Mesothelial cell of epicardium (in vitro differentiated cells): ENCODE measurements around the gene EBP. TPM values are rescaled to one million over a fixed set of nuclear protein-coding genes. Genes with fewer than 3 reads are reported as not detected.

Source experiments
- DNase-seq, 2 experiments: peaks; one replicate each; pipeline ENCODE4 v3.0.0; 2021; ENCODE audit warnings: low spot score in 2 of 2; ENCODE audit not compliant: unreplicated experiment in 2 of 2
- H3K27ac Mint-ChIP-seq: 2 replicates; pipeline ENCODE4 v1.8.0; 2021; ENCODE audit warnings: mixed read lengths
- H3K27me3 Mint-ChIP-seq: 2 replicates; pipeline ENCODE4 v1.8.0; 2021; ENCODE audit warnings: low read depth, mixed read lengths
- H3K36me3 Mint-ChIP-seq: 2 replicates; pipeline ENCODE4 v1.8.0; 2021; ENCODE audit warnings: mixed read lengths
- H3K4me1 Mint-ChIP-seq: 2 replicates; pipeline ENCODE4 v1.8.0; 2021; ENCODE audit warnings: mixed read lengths
- H3K4me3 Mint-ChIP-seq: 2 replicates; pipeline ENCODE4 v1.8.0; 2021; ENCODE audit warnings: mild to moderate bottlenecking, moderate library complexity, mixed read lengths
- H3K9me3 Mint-ChIP-seq: 2 replicates; pipeline ENCODE4 v1.8.0; 2021; ENCODE audit warnings: mixed read lengths
- total RNA-seq: library from RNA; stranded (reverse); gene quantifications from 3 replicates; pipeline ENCODE4 v1.2.1, GENCODE V29; 2021
- TF ChIP-seq, protein P1 (sequence below): fragments of 200-600 bp; sonication (generic); IDR thresholded peaks from one replicate; pipeline ENCODE4 v1.5.0; 2021; ENCODE audit warnings: antibody characterized with exemption; ENCODE audit not compliant: unreplicated experiment

Gene EBP
- total RNA-seq, 1 donor from 2014 or later, result 48.9 TPM

DNA sequence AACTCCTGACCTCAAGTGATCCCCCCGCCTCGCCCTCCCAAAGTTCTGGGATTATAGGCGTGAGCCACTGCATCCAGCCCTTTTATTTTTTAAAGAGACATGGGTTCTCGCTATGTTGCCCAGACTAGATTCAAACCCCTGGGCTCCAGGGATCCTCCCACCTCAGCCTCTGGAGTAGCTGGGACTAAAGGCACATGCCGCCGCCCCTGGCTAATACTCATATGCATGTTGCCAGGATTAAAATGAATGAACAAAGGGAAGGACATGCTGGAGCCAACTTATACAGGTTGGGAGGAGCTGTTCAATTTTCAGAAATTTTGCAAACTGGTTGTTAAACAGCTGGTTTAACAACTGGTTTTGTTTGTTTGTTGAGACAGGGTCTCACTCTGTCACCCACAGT is 47.0 kb upstream of the EBP start:
- TF ChIP-seq, protein P1, sequence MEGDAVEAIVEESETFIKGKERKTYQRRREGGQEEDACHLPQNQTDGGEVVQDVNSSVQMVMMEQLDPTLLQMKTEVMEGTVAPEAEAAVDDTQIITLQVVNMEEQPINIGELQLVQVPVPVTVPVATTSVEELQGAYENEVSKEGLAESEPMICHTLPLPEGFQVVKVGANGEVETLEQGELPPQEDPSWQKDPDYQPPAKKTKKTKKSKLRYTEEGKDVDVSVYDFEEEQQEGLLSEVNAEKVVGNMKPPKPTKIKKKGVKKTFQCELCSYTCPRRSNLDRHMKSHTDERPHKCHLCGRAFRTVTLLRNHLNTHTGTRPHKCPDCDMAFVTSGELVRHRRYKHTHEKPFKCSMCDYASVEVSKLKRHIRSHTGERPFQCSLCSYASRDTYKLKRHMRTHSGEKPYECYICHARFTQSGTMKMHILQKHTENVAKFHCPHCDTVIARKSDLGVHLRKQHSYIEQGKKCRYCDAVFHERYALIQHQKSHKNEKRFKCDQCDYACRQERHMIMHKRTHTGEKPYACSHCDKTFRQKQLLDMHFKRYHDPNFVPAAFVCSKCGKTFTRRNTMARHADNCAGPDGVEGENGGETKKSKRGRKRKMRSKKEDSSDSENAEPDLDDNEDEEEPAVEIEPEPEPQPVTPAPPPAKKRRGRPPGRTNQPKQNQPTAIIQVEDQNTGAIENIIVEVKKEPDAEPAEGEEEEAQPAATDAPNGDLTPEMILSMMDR, result no peak
- Mint-ChIP-seq H3K4me3 (no peak overlapping the region), H3K27me3 (no peaks in the 10 kb centered on the region), H3K36me3 (peaks cover 5% of the 10 kb centered on the region), H3K4me1 (peaks cover 27% of the 10 kb centered on the region), H3K27ac (no peak overlapping the region), H3K9me3 (peaks cover 14% of the 10 kb centered on the region)
- no peak for DNase-seq

DNA sequence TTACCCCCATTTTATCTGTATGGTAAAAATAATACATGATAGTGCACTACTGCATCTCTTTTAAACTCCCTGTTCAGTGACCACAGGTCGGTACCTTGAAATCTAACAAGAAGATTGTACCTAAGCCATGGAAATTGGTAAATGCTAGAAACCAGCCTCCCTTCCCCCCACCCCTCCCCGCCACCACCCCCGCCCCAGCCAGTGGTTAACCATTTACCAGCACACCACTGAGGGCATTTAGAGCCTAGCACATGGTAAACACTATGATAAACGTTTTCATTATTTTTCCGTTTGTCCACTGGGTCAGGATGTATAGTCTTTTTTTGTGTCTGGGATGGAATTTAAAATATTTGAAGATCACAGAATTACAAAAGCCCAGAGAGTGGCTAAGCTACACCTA is 46.3 kb upstream of the EBP start:
- peaks cover 14% of the 10 kb centered on the region for H3K9me3 Mint-ChIP-seq
- peaks cover 23% of the 10 kb centered on the region for H3K4me1 Mint-ChIP-seq
- peak overlapping the region; percentile 88 for H3K4me3 Mint-ChIP-seq

DNA sequence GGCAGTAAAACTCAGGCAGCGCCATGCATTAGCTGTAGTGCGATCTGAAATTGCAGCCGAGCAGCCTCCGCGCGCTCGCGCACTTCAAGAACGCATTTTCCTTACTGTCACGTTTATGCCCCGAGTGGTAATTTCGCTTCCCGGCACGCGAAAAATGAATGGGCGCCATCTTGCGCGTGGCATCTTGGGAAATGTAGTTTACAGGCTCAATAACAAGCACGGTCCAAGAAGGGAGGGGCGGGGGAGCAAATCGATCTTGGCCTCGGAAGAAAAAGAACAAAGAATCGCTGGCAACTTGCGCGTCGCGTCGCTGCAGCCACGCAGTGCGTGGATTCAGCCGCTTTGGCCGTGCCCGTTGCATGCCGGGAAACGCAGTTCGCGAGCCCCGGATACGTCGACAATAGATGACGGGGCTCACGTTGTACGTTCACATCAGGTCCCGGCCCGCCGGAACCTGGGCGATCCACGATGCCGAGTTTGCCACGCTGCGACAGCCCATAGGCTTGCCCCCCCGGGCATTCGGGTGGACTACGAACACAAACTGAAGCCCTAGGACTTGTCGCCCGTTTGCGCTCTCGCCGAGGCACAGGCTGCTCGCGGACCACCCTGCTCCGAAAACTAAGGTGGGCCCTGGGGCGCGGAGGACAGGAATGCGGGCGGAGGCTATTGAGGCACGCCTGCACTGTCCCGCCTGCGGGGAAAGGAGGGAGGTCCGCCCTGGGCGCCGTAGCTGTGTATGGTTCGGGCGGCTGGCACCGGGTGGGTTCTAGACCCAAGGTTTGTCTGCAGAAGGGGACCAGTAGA is 45.6 kb upstream of the EBP start, which contains the start of gene FTSJ1:
TSS of gene FTSJ1 (plus strand) at position 426 of the 804 bp plus-strand sequence. CDS start 1,849 bp downstream, outside the sequence.
- H3K9me3 Mint-ChIP-seq, result peaks cover 18% of the 10 kb centered on the region
- peak within 1 kb of the TSS; percentile 88 for H3K4me3 Mint-ChIP-seq
- H3K36me3 Mint-ChIP-seq, result peaks cover 9% of the 10 kb centered on the region

More for the DNA sequence above, 46.3 kb upstream of the EBP start:
- Mint-ChIP-seq H3K27ac (peak overlapping the region; percentile 80), H3K36me3 (peaks cover 5% of the 10 kb centered on the region), H3K27me3 (no peaks in the 10 kb centered on the region)
- no peak for DNase-seq
- TF ChIP-seq, protein P1, result no peak

DNA sequence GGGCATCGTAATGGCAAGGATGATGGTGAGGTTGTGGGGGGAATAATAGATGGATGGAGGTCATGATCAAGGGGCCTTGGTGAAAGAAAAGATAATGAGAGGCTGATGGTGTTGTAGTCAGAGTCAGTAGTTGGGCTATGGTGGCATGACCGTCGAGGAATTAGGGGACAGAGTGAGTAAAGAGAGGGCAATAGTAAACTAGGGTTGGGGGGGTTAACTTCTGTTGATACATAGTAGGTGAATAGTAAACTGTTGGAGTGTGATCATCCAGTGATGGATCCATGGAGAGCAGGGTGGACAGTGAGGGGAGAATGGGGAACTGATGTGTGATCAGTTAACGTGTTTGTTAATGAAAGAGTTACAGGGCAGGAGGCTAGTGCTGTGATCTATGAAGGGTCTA is 44.7 kb upstream of the EBP start:
- TF ChIP-seq, protein P1, result no peak
- no peak for DNase-seq
- Mint-ChIP-seq H3K27me3 (no peaks in the 10 kb centered on the region), H3K9me3 (peaks cover 16% of the 10 kb centered on the region), H3K4me1 (peaks cover 19% of the 10 kb centered on the region), H3K27ac (peak overlapping the region; percentile 10), H3K4me3 (peak overlapping the region; percentile 88), H3K36me3 (peaks cover 11% of the 10 kb centered on the region)

More for the DNA sequence above, 45.6 kb upstream of the EBP start, which contains the start of gene FTSJ1:
- TF ChIP-seq, protein P1, result no peak
- peak within 1 kb of the TSS; percentile 80 for H3K27ac Mint-ChIP-seq
- H3K4me1 Mint-ChIP-seq, result peaks cover 23% of the 10 kb centered on the region
- DNase-seq, result peak; percentile 48 to 73
- no peaks in the 10 kb centered on the region for H3K27me3 Mint-ChIP-seq

DNA sequence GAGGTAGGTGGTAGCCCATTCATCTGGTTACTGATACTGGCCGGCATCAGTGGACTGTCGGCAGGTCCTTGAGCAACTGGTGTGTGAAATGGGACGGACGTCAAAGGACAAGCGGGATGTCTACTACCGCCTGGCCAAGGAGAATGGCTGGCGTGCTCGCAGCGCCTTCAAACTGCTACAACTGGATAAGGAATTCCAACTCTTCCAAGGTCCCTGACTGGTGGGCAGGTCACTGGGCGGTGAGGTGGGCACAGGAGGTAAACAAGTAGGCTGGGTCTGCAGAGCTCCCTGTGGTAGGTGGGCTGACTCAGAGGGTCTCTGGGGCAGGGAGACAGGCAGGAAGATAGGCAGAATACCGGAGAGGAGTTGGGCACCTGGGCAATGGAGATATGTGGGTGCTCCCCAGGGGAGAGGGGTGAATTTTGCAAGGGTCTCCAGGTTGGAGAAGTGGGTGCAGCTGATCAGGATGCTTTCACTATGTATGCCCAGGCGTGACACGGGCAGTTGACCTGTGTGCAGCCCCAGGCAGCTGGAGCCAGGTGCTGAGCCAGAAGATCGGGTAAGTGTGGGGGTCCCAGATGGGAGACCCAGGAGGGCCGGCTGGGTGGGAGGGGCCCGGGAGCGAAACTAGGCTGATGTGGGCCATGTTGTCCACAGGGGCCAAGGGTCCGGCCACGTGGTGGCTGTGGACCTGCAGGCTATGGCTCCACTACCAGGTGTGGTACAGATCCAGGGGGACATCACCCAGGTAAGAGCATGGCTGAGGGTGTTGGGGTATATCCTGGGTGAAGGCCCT is 43.5 kb upstream of the EBP start:
- H3K4me1 Mint-ChIP-seq, result peaks cover 15% of the 10 kb centered on the region
- peaks cover 17% of the 10 kb centered on the region for H3K9me3 Mint-ChIP-seq
- TF ChIP-seq, protein P1, result no peak
- H3K27me3 Mint-ChIP-seq, result no peaks in the 10 kb centered on the region
- peaks cover 15% of the 10 kb centered on the region for H3K36me3 Mint-ChIP-seq
- DNase-seq, result no peak
- no peak overlapping the region for H3K27ac Mint-ChIP-seq
- H3K4me3 Mint-ChIP-seq, result no peak overlapping the region
